GM12878 (cell line): ENCODE data around the gene ZMIZ1. TPM values are rescaled to one million over a fixed set of nuclear protein-coding genes. Genes with fewer than 3 reads are reported as not detected.

Experiments used
- ATAC-seq: fragments of 200-7000 bp; cut with Tn5 transposase; 3 replicates; pipeline ENCODE4 v1.9.1; 2020; ENCODE audit warnings: mild to moderate bottlenecking, moderate library complexity
- BruUV-seq: library from RNA; stranded (reverse); fragments of 400-500 nt; replicated peaks from 2 replicates; lab custom pipeline; 2021; lab: Mats Ljungman, UMichigan
- CTCF ChIA-PET: fragments of 300-600 bp; sonication (Branson Sonifier 250); formaldehyde crosslinking; extraction: SDS; loops from one replicate; lab custom pipeline; 2021; ENCODE audit warnings: inconsistent platforms; lab: Yijun Ruan, JAX
- POLR2A ChIA-PET: fragments of 350-600 bp; formaldehyde crosslinking; extraction: SDS; loops from one replicate; lab custom pipeline; 2021; ENCODE audit warnings: inconsistent platforms; lab: Charles Lee
- RAD21 ChIA-PET: fragments of 300-600 bp; sonication (Branson Sonifier 250); formaldehyde crosslinking; loops from one replicate; lab custom pipeline; 2023; ENCODE audit warnings: antibody characterized with exemption; ENCODE audit not compliant: unreplicated experiment; lab: Charles Lee
- SMC1A ChIA-PET: fragments of 300-600 bp; sonication (Branson Sonifier 250); formaldehyde crosslinking; loops from one replicate; lab custom pipeline; 2023; ENCODE audit not compliant: unreplicated experiment, uncharacterized antibody; lab: Charles Lee
- DNase-seq: peaks from one replicate; pipeline ENCODE4 v3.0.0-alpha.2; 2011; ENCODE audit warnings: low read depth, low spot score
- FAIRE-seq: peaks from 3 replicates; lab custom pipeline; 2011; peaks lifted over from hg19 to GRCh38; lab: Jason Lieb, UNC
- H2AFZ ChIP-seq: 2 replicates; pipeline ENCODE4 v1.6.0; 2011; ENCODE audit warnings: low read depth, low read length, control low read depth; ENCODE audit not compliant: control insufficient read depth
- H3K27ac ChIP-seq: 2 replicates; pipeline ENCODE4 v1.5.1; 2011; ENCODE audit warnings: control low read depth; ENCODE audit not compliant: control insufficient read depth, insufficient read depth
- H3K27me3 ChIP-seq, 2 experiments: replicated peaks in 1 of 2; 2 replicates each; pipeline versions ENCODE4 v1.6.0 to v1.6.1; 2011; ENCODE audit warnings: low read length in 1 of 2; ENCODE audit not compliant: control insufficient read depth in 2 of 2, insufficient read depth in 2 of 2
- H3K36me3 ChIP-seq, 2 experiments: 2 replicates each; pipeline ENCODE4 v1.5.1; 2011; ENCODE audit warnings: low read length in 1 of 2; ENCODE audit not compliant: control insufficient read depth in 2 of 2, insufficient read depth in 2 of 2
- H3K4me1 ChIP-seq: 2 replicates; pipeline ENCODE4 v1.6.1; 2011; ENCODE audit warnings: mild to moderate bottlenecking, low read length, moderate library complexity, mixed read lengths; ENCODE audit not compliant: control insufficient read depth, insufficient read depth
- H3K4me2 ChIP-seq: 2 replicates; pipeline ENCODE4 v1.6.0; 2011; ENCODE audit warnings: control low read depth; ENCODE audit not compliant: control insufficient read depth, insufficient read depth
- H3K4me3 ChIP-seq: fragments of 200-600 bp; sonication (generic); 2 replicates; pipeline ENCODE4 v1.5.1; 2016
- H3K79me2 ChIP-seq: 2 replicates; pipeline ENCODE4 v1.6.0; 2011; ENCODE audit warnings: low read length; ENCODE audit not compliant: control insufficient read depth, insufficient read depth
- H3K9ac ChIP-seq: 2 replicates; pipeline ENCODE4 v1.8.0; 2011; ENCODE audit warnings: low read length, control low read depth, mixed read lengths; ENCODE audit not compliant: control insufficient read depth, insufficient read depth
- H3K9me3 ChIP-seq: replicated peaks from 3 replicates; pipeline ENCODE4 v1.5.1; 2011; ENCODE audit warnings: mild to moderate bottlenecking, low read length; ENCODE audit not compliant: control insufficient read depth, insufficient read depth
- H4K20me1 ChIP-seq: 2 replicates; pipeline ENCODE4 v1.6.0; 2011; ENCODE audit not compliant: control insufficient read depth, insufficient read depth
- CREB1 ChIP-seq: IDR thresholded peaks from 2 replicates; pipeline ENCODE4 v1.6.1; 2012; ENCODE audit warnings: low read depth, mild to moderate bottlenecking, inconsistent platforms
- GATAD2B ChIP-seq: fragments of 450-650 bp; conservative IDR thresholded peaks from 2 replicates; pipeline ENCODE4 v1.6.1; 2017; ENCODE audit warnings: low read depth, mild to moderate bottlenecking, moderate library complexity
- HDAC2 ChIP-seq: fragments of 200-600 bp; sonication (generic); IDR thresholded peaks from 2 replicates; pipeline ENCODE4 v1.6.1; 2017
- IKZF1 ChIP-seq: fragments of 450-650 bp; conservative IDR thresholded peaks from 2 replicates; pipeline ENCODE4 v1.6.1; 2017; ENCODE audit warnings: antibody characterized with exemption, mild to moderate bottlenecking
- JUND ChIP-seq: IDR thresholded peaks from 2 replicates; pipeline ENCODE4 v1.6.1; 2012; ENCODE audit warnings: low read depth, mild to moderate bottlenecking, low read length, improper control_type of control experiment, moderate library complexity
- NFYA ChIP-seq: IDR thresholded peaks from 2 replicates; pipeline ENCODE4 v1.6.1; 2011; ENCODE audit warnings: low read depth, mild to moderate bottlenecking, low read length, improper control_type of control experiment, borderline replicate concordance
- PML ChIP-seq: IDR thresholded peaks from 2 replicates; pipeline ENCODE4 v1.6.1; 2012; ENCODE audit warnings: low read length, inconsistent platforms
- POLR2AphosphoS2 ChIP-seq: IDR thresholded peaks from 2 replicates; pipeline ENCODE4 v1.6.1; 2011; ENCODE audit warnings: low read depth, mild to moderate bottlenecking, low read length, improper control_type of control experiment, moderate library complexity
- PRDM15 ChIP-seq: fragments of 450-650 bp; formaldehyde crosslinking; IDR thresholded peaks from 2 replicates; pipeline ENCODE4 v1.4.0; 2020; ENCODE audit warnings: mild to moderate bottlenecking, moderate library complexity
- RFX5 ChIP-seq: IDR thresholded peaks from 2 replicates; pipeline ENCODE4 v1.6.1; 2011; ENCODE audit warnings: low read depth, low read length, improper control_type of control experiment
- RUNX3 ChIP-seq: IDR thresholded peaks from 2 replicates; pipeline ENCODE4 v1.6.1; 2012; ENCODE audit warnings: low read length, inconsistent platforms
- STAT3 ChIP-seq: IDR thresholded peaks from 2 replicates; pipeline ENCODE4 v1.6.1; 2011; ENCODE audit warnings: low read depth, low read length, improper control_type of control experiment
- ZNF24 ChIP-seq: fragments of 450-650 bp; IDR thresholded peaks from 2 replicates; pipeline ENCODE4 v1.6.1; 2017; ENCODE audit warnings: antibody characterized with exemption, mild to moderate bottlenecking
- ZNF622 ChIP-seq: fragments of 450-650 bp; IDR thresholded peaks from 2 replicates; pipeline ENCODE4 v1.6.1; 2017; ENCODE audit warnings: mild to moderate bottlenecking, inconsistent platforms
- WGBS: methylation state at CpG from one replicate; pipeline ENCODE4 v1.1.6; 2016; ENCODE audit warnings: low lambda C conversion rate; ENCODE audit not compliant: insufficient replicate concordance, insufficient coverage; ENCODE audit errors: missing lambda C conversion rate; 5-methylcytosine and 5-hydroxymethylcytosine counted together
- in situ Hi-C: fragments of 300-500 bp; cut with MboI; formaldehyde crosslinking; loops from 9 replicates; pipeline ENCODE4 v1.14.3; 2018; ENCODE audit warnings: mixed read lengths
- intact Hi-C: fragments of 100-400 bp; cut with micrococcal nuclease; formaldehyde crosslinking; loops from one replicate; pipeline ENCODE4 v1.14.2; 2022; ENCODE audit not compliant: unreplicated experiment
- polyA plus RNA-seq, 11 experiments: library from polyadenylated mRNA; depleted of rRNA in 4 of 11; unstranded in 6 of 11; stranded (reverse) in 5 of 11; fragments of >200 nt; fragmentation: Nextera tagmentation in 4 of 11; fragmentation: Illumina TruSeq in 1 of 11; extraction: Ambion mirVana in 4 of 11; extraction: Trizol in 1 of 11; gene quantifications; 1 replicate in 1 of 11; 2 replicates in 10 of 11; pipeline versions ENCODE4 v1.2.1 to v1.2.3, GENCODE V29; 2011 to 2016; ENCODE audit warnings: inconsistent platforms in 2 of 11, missing spikeins in 2 of 11, low read depth in 1 of 11
- total RNA-seq, 4 experiments: library from RNA; depleted of rRNA in 3 of 4; stranded (reverse); fragments of >200 nt in 3 of 4; fragmentation: Illumina TruSeq in 1 of 4; extraction: Trizol in 1 of 4; gene quantifications; 2 replicates each; pipeline versions ENCODE4 v1.2.1 to v1.2.3, GENCODE V29; 2013 to 2021
- TF ChIP-seq, protein P1 (sequence below): fragments of 450-650 bp; conservative IDR thresholded peaks from 2 replicates; pipeline ENCODE4 v1.6.1; 2017; ENCODE audit warnings: mild to moderate bottlenecking, moderate library complexity

ZMIZ1 gene
- total and polyA plus RNA-seq, 10 of the 15 experiments (the other 5 are each of a cell fraction or from before 2014, with no cell fraction given): 3.1 to 82.3 (median 14.9) TPM

DNA sequence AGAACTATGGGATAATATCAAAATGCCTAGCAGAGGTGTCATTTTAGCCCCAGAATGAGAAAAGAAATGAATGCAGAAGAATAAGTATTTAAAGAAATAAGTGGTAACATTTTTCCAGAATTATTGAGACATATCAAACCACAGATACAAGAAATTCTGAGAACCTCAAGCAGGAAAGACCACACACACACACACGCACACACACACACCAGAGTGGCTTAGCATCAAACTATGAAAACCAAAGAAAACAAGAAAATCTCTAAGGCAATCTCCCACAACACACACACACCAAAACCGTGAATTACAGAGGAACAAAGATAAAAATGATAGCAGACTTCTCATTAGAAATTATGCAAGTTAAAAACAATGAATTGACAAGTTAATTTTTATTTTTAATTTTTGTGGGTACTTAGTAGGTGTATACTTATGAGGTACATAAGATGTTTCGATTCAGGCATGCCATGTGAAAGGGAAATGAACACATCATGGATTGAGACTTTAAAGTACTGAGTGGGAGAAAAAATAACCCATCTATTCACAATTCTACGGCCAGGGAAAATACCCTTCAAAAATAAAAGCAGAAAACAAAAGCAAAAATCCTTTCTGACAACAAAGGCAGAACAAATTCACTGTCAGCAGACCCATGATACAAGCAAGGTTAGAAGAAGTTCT is 293.1 kb downstream of the ZMIZ1 start:
- TF ChIP-seq GATAD2B: no peak
- no peak for TF ChIP-seq STAT3
- TF ChIP-seq IKZF1: no peak
- TF ChIP-seq ZNF622: no peak
- TF ChIP-seq NFYA: no peak
- TF ChIP-seq PRDM15: no peak
- no peak for TF ChIP-seq POLR2AphosphoS2
- TF ChIP-seq PML: no peak
- no peak for TF ChIP-seq ZNF24
- TF ChIP-seq, protein P1, sequence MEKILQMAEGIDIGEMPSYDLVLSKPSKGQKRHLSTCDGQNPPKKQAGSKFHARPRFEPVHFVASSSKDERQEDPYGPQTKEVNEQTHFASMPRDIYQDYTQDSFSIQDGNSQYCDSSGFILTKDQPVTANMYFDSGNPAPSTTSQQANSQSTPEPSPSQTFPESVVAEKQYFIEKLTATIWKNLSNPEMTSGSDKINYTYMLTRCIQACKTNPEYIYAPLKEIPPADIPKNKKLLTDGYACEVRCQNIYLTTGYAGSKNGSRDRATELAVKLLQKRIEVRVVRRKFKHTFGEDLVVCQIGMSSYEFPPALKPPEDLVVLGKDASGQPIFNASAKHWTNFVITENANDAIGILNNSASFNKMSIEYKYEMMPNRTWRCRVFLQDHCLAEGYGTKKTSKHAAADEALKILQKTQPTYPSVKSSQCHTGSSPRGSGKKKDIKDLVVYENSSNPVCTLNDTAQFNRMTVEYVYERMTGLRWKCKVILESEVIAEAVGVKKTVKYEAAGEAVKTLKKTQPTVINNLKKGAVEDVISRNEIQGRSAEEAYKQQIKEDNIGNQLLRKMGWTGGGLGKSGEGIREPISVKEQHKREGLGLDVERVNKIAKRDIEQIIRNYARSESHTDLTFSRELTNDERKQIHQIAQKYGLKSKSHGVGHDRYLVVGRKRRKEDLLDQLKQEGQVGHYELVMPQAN: no peak
- no peak for TF ChIP-seq CREB1
- no peak for TF ChIP-seq JUND
- no peak; the same call in 1 of the 2 replicates for TF ChIP-seq RUNX3
- no peak for TF ChIP-seq HDAC2
- no peak for TF ChIP-seq RFX5
- Histone ChIP-seq H4K20me1 (no peaks in the 10 kb centered on the region), H3K4me2 (no peak overlapping the region), H3K4me3 (no peak overlapping the region), H3K9ac (no peak overlapping the region), H3K27me3 (no peaks in the 10 kb centered on the region), H3K27ac (no peak overlapping the region), H3K36me3 (no peaks in the 10 kb centered on the region; a peak in 1 of 4 replicates), H3K9me3 (no peaks in the 10 kb centered on the region; the same call in 2 of the 3 replicates), H2AFZ (no peak overlapping the region), H3K4me1 (peaks cover 4% of the 10 kb centered on the region; the same call in 1 of the 2 replicates), H3K79me2 (no peaks in the 10 kb centered on the region)
- ChIA-PET RAD21 (interaction anchor here (1.5 kb wide), 1 partner anchor 12 kb away, joined by 3 read pairs; no protein-coding TSS in a partner anchor), SMC1A (no interaction called here), CTCF (no interaction called here), POLR2A (no interaction called here)
- FAIRE-seq (no peak), DNase-seq (no peak), ATAC-seq (no peak)
- no TSS peak for BruUV-seq
- in situ Hi-C loops (no loop called here), intact Hi-C loops (no loop called here)
- 48% methylated on average over 4 of the region's 4 CpGs for WGBS
